HG03108 (cell line): ENCODE results near the gene HS1BP3.

ENCODE experiments used
- ATAC-seq: cut with Tn5 transposase; IDR thresholded peaks from one replicate; pipeline ENCODE4 v1.9.1; 2021; ENCODE audit warnings: moderate library complexity; ENCODE audit not compliant: unreplicated experiment

Gene HS1BP3

DNA sequence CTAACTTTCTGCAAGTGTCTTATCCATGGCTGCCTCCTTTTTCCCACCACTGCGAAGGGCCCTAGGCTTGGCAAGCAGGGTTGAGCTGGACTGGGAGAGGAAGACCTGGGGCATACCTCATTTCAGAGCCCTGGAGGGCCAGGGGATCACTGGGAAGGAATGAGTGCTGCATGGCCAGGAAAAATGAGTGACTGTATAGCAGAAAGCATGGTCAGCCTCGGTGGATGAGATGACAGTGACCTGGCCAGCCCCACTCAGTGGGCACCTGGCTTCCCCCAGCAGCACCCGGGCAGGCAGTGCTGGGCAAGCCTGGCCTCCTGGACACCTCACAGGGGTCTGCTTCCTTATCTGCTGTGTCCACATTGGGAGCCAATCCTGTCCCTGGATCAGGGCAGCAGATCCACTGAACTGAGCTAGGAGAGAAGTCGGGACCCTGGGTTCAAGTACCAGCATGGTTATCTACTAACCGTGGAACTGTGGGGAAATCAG is 76.4 kb downstream of the HS1BP3 start:
- ATAC-seq = no peak

DNA sequence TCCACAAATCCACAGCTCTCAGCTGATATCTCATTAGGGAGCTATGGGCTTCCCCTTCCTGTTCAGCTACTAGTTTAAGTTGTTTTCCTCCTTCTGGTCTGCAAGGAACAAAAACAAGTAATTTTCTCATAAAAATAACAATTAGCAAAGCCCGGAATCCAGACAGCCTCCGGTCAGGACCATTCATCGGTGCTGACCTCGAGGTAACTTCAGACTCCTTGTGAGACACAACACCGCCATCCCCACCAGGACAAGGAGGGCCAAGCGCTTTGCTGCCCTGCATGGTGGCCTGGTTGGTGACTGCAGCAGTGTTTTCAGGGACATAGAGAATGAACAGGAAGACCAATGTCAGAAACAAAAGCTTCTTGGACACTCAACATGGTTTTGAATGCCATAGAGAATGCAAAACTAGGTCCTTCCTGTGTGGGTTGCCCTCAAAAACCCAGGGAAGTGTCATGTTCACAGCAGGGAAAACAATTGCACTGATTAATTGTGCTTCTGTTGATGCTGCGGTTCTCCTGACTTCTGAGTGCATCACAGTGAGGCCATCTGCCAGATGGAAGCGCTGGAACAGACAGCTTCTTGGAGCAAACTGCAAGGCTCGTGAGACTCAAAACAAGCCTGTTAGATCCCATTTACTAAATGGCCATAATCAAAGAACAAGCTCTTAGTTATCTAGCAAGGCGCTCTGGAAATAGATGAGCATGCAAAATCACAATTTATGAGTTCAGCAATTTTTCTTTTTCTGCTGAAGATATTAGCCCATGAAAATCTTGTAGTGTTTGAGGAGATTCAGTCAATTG is 77.1 kb downstream of the HS1BP3 start:
- no peak for ATAC-seq

DNA sequence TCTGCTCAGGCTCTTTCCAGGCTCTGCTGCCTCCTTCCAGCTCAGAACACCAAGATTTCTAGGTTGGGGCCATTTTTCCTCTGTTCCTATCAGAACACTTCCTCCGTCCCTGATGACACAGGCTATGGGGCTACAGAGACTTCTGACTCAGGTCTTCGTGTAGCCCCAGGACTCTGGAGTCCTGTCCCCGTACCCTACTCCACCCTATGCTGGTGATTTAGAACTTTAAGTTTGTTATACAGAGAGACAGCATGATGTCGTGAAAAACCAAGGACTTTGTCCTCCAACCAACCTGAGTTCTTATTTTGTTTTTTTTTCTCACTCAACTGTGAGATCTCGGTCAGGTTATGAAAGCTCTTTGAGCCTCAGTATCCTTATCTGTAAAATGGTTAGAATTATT is 78.7 kb downstream of the HS1BP3 start:
- ATAC-seq = no peak

DNA sequence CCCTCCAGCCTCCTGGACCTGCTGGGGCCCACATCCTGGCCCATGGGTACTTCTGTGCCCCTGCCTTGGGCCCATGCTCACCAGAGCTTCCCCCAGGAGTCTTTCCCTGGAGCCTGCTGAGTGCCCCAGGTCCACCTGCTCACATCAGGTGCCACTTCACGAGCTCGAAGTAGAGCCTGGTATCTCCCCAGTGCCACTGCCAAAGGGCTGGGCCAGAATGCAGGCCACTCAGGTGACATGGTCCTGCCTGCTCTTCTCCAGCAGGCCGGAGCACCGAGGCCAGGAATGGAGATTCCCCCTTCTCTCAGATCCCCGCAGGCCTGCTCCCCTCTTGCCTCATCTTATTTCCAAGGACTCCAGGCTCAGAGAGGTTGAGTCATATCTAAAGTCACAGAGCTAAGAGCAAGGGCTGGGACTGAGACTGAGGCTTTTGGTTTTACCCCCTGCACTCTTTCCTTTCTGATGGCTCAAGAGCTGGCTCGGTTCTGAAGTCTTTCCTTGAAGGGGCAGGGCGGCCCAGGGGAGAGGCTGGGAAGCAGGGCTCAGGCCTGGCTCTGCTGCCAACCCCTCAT is 79.2 kb downstream of the HS1BP3 start:
- no peak for ATAC-seq

DNA sequence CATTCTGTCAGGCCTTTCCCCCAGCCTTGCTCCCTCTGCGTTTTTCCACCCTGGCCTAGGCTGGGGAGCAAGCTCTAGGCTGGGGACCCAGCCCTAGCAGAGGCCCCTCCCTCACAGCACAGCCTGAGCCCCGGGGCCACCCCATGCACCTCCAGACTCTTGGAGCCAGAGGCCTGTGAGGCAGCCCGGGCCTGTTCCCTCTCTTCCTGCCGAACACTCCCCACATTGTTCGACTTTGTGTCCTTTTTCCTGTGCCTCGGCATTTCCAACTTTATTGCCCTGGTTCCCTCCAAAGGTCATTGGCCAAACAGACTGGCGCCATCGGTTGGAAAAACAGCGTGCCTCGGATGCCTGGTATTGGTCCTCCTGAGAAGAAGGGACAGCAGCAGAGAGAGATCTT is 79.7 kb downstream of the HS1BP3 start:
- ATAC-seq = no peak

DNA sequence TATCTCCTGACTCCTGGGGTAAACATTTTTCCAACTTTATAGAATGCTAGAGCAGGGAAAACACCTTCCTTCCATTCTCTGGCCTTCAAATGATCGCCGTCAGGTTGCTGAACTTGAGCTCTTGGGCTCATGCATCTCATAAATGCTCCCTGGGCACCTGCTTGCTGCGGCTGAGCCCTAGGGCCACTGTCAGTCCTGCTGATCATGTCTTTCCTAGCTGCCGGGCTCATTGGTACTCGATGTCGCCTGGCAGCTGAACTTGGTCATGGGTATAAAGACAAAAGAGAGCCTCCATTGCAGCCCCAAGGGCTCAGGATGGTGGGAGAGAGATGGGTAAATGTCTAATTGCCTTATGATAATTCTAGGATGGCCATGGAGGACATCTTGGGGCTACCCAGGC is 80.6 kb downstream of the HS1BP3 start:
- no peak for ATAC-seq

DNA sequence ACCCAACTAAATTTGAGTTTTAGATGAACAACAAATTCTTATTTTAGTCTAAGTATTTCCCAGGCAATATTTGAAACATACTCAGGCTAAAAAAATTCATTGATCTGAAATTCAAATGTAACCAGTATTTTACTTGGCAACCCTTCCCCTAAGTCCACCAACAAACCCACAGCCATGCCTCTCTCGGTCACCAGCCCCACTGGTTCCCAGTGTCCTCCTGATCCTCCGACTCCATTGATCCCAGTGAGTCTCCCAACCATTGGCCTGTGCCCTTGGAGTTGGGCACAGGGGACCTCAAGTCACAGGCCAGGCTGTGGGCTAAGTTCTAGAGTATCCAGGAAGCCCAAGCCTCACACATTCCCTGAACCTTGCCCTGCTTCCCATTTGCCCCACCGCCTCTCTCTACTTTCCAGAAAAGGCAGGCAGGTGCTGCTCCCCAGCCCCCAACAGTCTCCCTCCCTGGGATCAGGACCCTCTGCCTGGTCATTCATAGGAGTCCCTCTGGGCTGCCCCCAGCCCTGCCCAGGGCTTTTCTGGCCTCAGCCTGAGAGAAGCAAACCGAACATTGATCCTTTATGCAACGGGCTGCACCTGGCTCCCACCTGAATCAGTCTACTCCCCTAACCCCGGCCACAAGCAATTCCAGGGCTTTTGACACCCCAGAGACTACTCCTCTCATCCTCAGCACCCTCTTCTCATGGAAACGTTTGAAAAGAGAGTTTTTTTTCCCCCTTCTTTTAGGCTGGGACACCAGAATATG is 81.3 kb downstream of the HS1BP3 start:
- ATAC-seq = no peak

DNA sequence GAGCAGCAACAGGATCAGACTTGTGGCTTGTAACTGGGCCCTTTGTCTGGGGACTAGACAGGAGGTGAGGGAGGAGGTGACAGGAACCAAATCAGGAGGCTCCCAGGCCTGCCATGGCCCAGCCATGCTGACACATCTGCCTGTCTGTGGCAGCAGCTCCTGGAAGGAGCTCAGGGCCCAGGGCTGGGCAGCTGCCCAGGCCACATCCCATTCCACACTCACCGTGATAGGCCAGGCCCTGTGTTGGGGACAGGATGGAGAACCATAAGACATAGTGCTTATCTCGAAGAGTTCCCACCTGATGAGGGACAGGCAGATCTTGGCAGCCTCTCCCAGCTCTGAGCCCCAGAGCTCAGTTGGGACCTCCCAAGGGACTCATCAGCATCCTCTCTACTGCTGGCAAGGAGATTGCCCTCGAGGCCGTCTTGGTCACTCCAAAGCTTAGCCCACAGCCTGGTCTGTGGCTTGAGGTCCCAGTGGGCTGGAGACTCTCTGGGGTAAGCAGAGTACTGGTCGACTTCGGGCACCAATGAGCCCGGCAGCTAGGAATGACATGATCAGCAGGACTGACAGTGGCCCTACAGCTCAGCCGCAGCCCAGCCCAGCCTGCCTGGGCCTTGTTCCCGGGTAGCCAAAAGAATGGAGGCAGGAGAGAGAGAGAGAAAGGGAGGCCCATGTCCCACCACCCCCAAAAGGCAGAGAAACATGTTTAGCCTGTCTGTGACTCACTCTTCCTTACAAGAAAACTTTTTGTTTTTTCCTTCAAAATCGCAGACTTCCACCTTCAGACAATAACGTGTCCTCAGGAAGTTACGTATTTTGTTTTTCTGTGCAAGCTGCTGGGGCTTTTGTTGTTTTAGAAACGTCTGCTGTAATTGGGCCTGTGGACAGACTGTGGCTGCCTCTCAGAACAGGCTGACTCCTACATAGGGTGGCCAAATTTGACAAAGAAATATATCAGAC is 82.1 kb downstream of the HS1BP3 start:
- no peak for ATAC-seq

DNA sequence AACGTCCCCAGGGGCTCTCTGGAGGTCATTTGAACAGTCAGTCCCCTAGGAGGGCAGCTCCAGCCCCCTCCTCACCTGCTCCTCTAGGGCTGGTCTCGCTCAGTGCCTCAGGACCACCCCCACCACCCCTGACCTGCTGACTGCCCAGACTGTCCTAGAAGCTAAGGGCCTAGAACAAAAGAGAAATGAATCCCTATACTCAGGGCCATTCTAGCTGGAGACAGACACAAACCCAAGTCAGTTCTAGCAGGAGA is 83.0 kb downstream of the HS1BP3 start:
- no peak for ATAC-seq
